ENCODE measurements around the gene AMOTL1. TPM values are rescaled to one million over a fixed set of nuclear protein-coding genes. Genes with fewer than 3 reads are reported as not detected.
A peak's percentile ranks its signal among the peaks of the same experiment; 100 is the strongest.

The AMOTL1 gene
- total and polyA plus RNA-seq, 9 donors: 31.1 to 61.9 (median 49.3) TPM

DNA sequence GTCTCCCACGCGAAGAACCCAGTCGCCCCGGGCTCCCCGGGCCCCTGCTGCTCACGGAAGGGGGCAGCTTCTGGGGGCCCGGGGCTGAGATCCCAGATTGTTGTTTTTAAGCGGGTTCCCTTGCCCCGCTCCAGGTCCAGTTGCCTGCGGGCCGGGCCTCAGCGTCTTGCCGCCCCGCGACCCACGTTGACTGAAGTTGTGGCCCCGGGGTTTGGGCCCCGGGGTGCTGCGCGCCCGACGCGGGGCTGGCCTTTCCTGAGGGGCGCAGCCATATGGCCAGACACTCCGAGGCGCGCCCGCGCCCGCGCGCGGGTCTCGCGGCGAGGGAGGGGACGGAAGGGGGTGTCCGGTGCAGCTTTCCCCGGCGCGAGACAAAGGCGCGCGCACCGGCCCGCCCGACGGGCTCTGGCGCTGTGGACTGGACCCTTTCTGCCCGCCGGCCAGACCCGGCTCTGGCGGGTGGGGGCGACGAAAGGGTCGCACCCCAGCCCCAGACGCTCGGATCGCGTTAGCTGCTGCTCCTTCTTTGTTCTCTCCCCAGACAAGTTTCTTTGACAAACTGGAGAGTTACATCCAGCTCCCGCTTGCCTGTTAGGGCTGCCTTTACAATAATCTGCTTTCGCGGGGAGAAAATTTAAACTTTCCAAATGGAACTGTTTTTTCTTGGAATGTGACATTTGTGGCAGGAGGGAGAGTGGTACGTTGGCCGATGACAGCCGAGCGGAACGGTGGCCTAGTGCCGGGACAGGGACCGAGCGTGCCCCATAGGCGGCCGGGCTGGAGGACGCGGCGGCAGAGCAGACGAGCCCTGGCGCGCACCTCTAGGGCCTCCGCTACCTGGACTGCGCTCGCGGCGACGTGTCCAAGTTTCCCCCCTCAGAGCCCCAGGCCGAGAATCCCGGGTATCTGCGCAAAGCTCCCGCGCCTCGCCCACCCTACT lies 716 bp downstream of the AMOTL1 start:
- WGBS (ENCODE audit: insufficient coverage): under 1% methylated on average over 85 of the region's 91 CpGs

GRCh38 chr11:94769880-94770279 lies 1.7 kb downstream of the AMOTL1 start:
- Histone ChIP-seq H3K27me3 (ENCODE audit: control insufficient read depth, insufficient read depth, low read length) (no peaks in the 10 kb centered on the region), H3K27ac (ENCODE audit: low read length) (peak overlapping the region; percentile 96), H3K9me3 (replicated peaks; ENCODE audit: control insufficient read depth, low read depth, low read length) (peaks cover 3% of the 10 kb centered on the region), H3K4me3 (ENCODE audit: low read length) (peak overlapping the region; percentile 97), H3K4me1 (ENCODE audit: control insufficient read depth, insufficient read depth, low read length) (peaks cover 27% of the 10 kb centered on the region), H3K36me3 (ENCODE audit: control insufficient read depth, insufficient read depth, low read length) (no peaks in the 10 kb centered on the region)
- WGBS (ENCODE audit: insufficient coverage): 36% methylated on average over 4 of the region's 8 CpGs
- peak; percentile 57 for DNase-seq

More for the DNA sequence above, 716 bp downstream of the AMOTL1 start:
- Histone ChIP-seq H3K27ac (ENCODE audit: low read length) (peak overlapping the region; percentile 96), H3K27me3 (ENCODE audit: control insufficient read depth, insufficient read depth, low read length) (no peaks in the 10 kb centered on the region), H3K4me1 (ENCODE audit: control insufficient read depth, insufficient read depth, low read length) (peaks cover 23% of the 10 kb centered on the region), H3K36me3 (ENCODE audit: control insufficient read depth, insufficient read depth, low read length) (no peaks in the 10 kb centered on the region), H3K9me3 (replicated peaks; ENCODE audit: control insufficient read depth, low read depth, low read length) (peaks cover 3% of the 10 kb centered on the region), H3K4me3 (ENCODE audit: low read length) (peak overlapping the region; percentile 97)
- peak; percentile 87 for DNase-seq

- Histone ChIP-seq H3K4me1 (ENCODE audit: control insufficient read depth, insufficient read depth, low read length) (peaks cover 29% of the 10 kb centered on the region), H3K4me3 (ENCODE audit: low read length) (no peak overlapping the region), H3K27me3 (ENCODE audit: control insufficient read depth, insufficient read depth, low read length) (no peaks in the 10 kb centered on the region), H3K27ac (ENCODE audit: low read length) (peak overlapping the region; percentile 96), H3K36me3 (ENCODE audit: control insufficient read depth, insufficient read depth, low read length) (no peaks in the 10 kb centered on the region), H3K9me3 (replicated peaks; ENCODE audit: control insufficient read depth, low read depth, low read length) (peaks cover 3% of the 10 kb centered on the region)
- DNase-seq: no peak
- 40% methylated on average over 2 of the region's 4 CpGs for WGBS (ENCODE audit: insufficient coverage)
Measured at GRCh38 chr11:94770563-94771120, 2.5 kb downstream of the AMOTL1 start.

DNA sequence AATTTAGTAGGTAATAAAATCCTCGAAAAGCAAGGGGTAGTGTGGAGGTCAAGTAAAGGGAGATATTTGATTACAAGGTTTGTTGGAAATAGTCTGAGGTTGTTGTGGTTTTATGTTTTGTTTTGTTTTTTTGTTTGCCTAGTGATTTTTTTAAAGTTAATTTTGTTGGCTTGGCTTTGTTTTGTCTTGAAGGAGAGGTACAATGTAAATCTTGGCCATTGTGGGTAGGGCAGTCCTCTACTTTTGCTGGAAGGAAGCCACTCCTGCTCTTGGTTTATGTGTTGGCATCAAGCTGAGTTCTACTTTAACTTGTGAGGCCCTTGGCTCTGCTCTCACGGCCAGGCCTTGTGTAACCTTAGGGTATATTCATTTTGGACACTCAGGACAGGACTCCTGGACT lies 3.2 kb downstream of the AMOTL1 start:
- Histone ChIP-seq H3K27ac (ENCODE audit: low read length) (no peak overlapping the region), H3K9me3 (replicated peaks; ENCODE audit: control insufficient read depth, low read depth, low read length) (peaks cover 3% of the 10 kb centered on the region), H3K27me3 (ENCODE audit: control insufficient read depth, insufficient read depth, low read length) (no peaks in the 10 kb centered on the region), H3K4me3 (ENCODE audit: low read length) (no peak overlapping the region), H3K36me3 (ENCODE audit: control insufficient read depth, insufficient read depth, low read length) (no peaks in the 10 kb centered on the region), H3K4me1 (ENCODE audit: control insufficient read depth, insufficient read depth, low read length) (peaks cover 37% of the 10 kb centered on the region)
- 63% methylated on average over 1 of the region's 2 CpGs for WGBS (ENCODE audit: insufficient coverage)
- no peak for DNase-seq

DNA sequence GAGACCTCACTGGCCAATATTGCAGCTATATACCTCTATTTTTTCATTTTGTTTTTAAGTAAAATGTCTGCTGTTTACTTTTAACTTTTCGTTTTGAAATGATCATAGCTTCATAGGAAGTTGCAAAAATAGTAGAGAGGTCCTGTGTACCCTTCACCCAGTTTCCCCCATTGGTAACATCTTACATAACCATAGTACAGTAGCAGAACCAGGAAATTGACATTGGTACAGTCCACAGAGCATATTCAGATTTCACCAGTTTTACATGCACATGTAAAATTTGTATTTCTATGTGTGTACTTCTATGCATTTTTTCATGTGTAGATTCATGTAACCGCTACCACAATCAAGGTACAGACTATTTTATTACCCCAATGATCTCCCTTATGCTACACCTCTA lies 3.8 kb downstream of the AMOTL1 start:
- H3K4me1 ChIP-seq (ENCODE audit: control insufficient read depth, insufficient read depth, low read length): peaks cover 40% of the 10 kb centered on the region
- no peak overlapping the region for H3K27ac ChIP-seq (ENCODE audit: low read length)
- no peaks in the 10 kb centered on the region for H3K36me3 ChIP-seq (ENCODE audit: control insufficient read depth, insufficient read depth, low read length)
- peaks cover 3% of the 10 kb centered on the region for H3K9me3 ChIP-seq (replicated peaks; ENCODE audit: control insufficient read depth, low read depth, low read length)
- no peak for DNase-seq
- WGBS (ENCODE audit: insufficient coverage): no CpG with 5 or more reads among the region's 2 CpGs
- no peak overlapping the region for H3K4me3 ChIP-seq (ENCODE audit: low read length)
- no peaks in the 10 kb centered on the region for H3K27me3 ChIP-seq (ENCODE audit: control insufficient read depth, insufficient read depth, low read length)

- no peak for DNase-seq
- Histone ChIP-seq H3K36me3 (ENCODE audit: control insufficient read depth, insufficient read depth, low read length) (no peaks in the 10 kb centered on the region), H3K4me3 (ENCODE audit: low read length) (no peak overlapping the region), H3K4me1 (ENCODE audit: control insufficient read depth, insufficient read depth, low read length) (peaks cover 31% of the 10 kb centered on the region), H3K9me3 (replicated peaks; ENCODE audit: control insufficient read depth, low read depth, low read length) (peaks cover 3% of the 10 kb centered on the region), H3K27me3 (ENCODE audit: control insufficient read depth, insufficient read depth, low read length) (no peaks in the 10 kb centered on the region), H3K27ac (ENCODE audit: low read length) (no peak overlapping the region)
- WGBS (ENCODE audit: insufficient coverage): 89% methylated on average over 3 of the region's 8 CpGs
Measured at GRCh38 chr11:94773842-94774241, 5.7 kb downstream of the AMOTL1 start.

GRCh38 chr11:94774345-94774744 lies 6.2 kb downstream of the AMOTL1 start:
- peaks cover 31% of the 10 kb centered on the region for H3K4me1 ChIP-seq (ENCODE audit: control insufficient read depth, insufficient read depth, low read length)
- 75% methylated on average over 1 of the region's 3 CpGs for WGBS (ENCODE audit: insufficient coverage)
- no peak for DNase-seq
- H3K4me3 ChIP-seq (ENCODE audit: low read length): no peak overlapping the region
- no peaks in the 10 kb centered on the region for H3K27me3 ChIP-seq (ENCODE audit: control insufficient read depth, insufficient read depth, low read length)
- peak overlapping the region; percentile 8 for H3K27ac ChIP-seq (ENCODE audit: low read length)
- peaks cover 3% of the 10 kb centered on the region for H3K9me3 ChIP-seq (replicated peaks; ENCODE audit: control insufficient read depth, low read depth, low read length)
- no peaks in the 10 kb centered on the region for H3K36me3 ChIP-seq (ENCODE audit: control insufficient read depth, insufficient read depth, low read length)

- peak overlapping the region; percentile 59 for H3K27ac ChIP-seq (ENCODE audit: low read length)
- H3K9me3 ChIP-seq (replicated peaks; ENCODE audit: control insufficient read depth, low read depth, low read length): peaks cover 3% of the 10 kb centered on the region
- H3K4me1 ChIP-seq (ENCODE audit: control insufficient read depth, insufficient read depth, low read length): peaks cover 21% of the 10 kb centered on the region
- no peaks in the 10 kb centered on the region for H3K27me3 ChIP-seq (ENCODE audit: control insufficient read depth, insufficient read depth, low read length)
- no peak for DNase-seq
- WGBS (ENCODE audit: insufficient coverage): 100% methylated on average over 1 of the region's 5 CpGs
- H3K36me3 ChIP-seq (ENCODE audit: control insufficient read depth, insufficient read depth, low read length): no peaks in the 10 kb centered on the region
- H3K4me3 ChIP-seq (ENCODE audit: low read length): no peak overlapping the region
Measured at GRCh38 chr11:94775567-94776327, 7.6 kb downstream of the AMOTL1 start.

DNA sequence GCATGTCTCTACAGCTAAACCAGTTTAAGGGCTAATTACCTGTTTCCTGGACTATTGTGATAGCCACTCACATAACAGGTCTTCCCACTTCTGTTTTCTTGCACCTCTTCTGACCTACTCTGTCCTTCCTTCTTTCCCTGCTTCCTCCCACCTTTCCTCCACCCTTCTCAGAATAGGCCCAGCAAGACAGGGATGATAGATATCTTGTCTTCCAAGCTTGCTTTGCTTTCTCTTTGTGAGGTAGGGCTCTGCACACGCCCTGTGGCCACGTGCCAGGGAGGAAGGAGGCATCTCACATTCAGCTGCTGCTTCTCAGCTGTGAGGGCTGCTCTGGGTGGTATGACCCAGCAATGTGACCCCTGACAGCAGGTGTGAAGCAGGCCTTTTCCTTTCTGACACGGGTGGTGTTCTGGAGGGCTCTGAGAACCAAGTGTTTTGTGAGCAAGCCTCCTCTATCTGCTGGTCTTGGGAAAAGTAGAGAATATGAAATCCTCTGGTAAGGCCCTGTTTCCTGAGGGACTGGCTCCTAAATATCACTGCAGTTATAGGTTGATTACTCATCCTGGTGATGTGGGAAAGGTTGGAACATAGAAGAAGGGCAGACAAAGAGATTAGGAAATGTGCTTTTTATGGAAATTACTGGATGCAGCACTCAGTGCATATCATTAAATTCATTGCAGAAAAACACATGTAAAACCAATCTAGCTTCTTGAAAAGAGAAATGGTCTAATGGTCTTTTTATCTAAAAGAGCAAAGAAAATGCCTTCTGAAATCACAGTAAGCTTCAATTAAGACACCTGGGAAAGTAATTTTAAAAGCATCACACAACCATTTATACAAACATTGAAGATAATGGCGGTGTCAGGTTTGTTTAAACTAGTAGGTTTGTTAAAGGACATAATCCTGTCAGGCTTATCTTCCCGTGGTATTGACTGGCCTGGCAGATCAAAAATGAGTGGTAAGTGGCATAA lies 8.5 kb downstream of the AMOTL1 start:
- H3K9me3 ChIP-seq (replicated peaks; ENCODE audit: control insufficient read depth, low read depth, low read length): peaks cover 3% of the 10 kb centered on the region
- 20% methylated on average over 1 of the region's 5 CpGs for WGBS (ENCODE audit: insufficient coverage)
- peaks cover 20% of the 10 kb centered on the region for H3K4me1 ChIP-seq (ENCODE audit: control insufficient read depth, insufficient read depth, low read length)
- peak overlapping the region; percentile 59 for H3K27ac ChIP-seq (ENCODE audit: low read length)
- H3K27me3 ChIP-seq (ENCODE audit: control insufficient read depth, insufficient read depth, low read length): no peaks in the 10 kb centered on the region
- H3K36me3 ChIP-seq (ENCODE audit: control insufficient read depth, insufficient read depth, low read length): no peaks in the 10 kb centered on the region
- peak; percentile 79 for DNase-seq
- no peak overlapping the region for H3K4me3 ChIP-seq (ENCODE audit: low read length)

All from muscle of leg (tissue), 11 donors.